SK-N-SH treated with all-trans-retinoic acid at 6 μM for 48 hours (cell line): ENCODE results near the gene FGGY.

Source experiments
- ATAC-seq: fragments of 200-7000 bp; cut with Tn5 transposase; 3 replicates; pipeline ENCODE4 v1.9.1; 2020; ENCODE audit warnings: mild to moderate bottlenecking, moderate library complexity
- ARNTL ChIP-seq: fragments of 450-650 bp; formaldehyde crosslinking; IDR thresholded peaks from 2 replicates; pipeline ENCODE4 v1.5.0; 2020; ENCODE audit warnings: low read depth, mild to moderate bottlenecking, moderate library complexity, borderline replicate concordance
- BACH2 ChIP-seq: fragments of 250-450 bp; sonication (Bioruptor Pico); IDR thresholded peaks from 2 replicates; pipeline ENCODE4 v1.9.0; 2021; ENCODE audit warnings: mild to moderate bottlenecking, borderline replicate concordance
- CSDC2 ChIP-seq: fragments of 250-450 bp; sonication (Bioruptor Pico); IDR thresholded peaks from 2 replicates; pipeline ENCODE4 v1.5.0; 2020; ENCODE audit warnings: mild to moderate bottlenecking, moderate library complexity
- ESRRG ChIP-seq: fragments of 250-450 bp; sonication (Bioruptor Pico); IDR thresholded peaks from 2 replicates; pipeline ENCODE4 v1.6.1; 2021; ENCODE audit warnings: mild to moderate bottlenecking
- ISL1 ChIP-seq: fragments of 250-450 bp; sonication (Bioruptor Pico); IDR thresholded peaks from 2 replicates; pipeline ENCODE4 v2.1.2; 2022; ENCODE audit warnings: mild to moderate bottlenecking, moderate library complexity
- OSR1 ChIP-seq: fragments of 250-450 bp; sonication (Bioruptor Pico); IDR thresholded peaks from 2 replicates; pipeline ENCODE4 v1.8.0; 2022; ENCODE audit warnings: moderate library complexity, mild to moderate bottlenecking, inconsistent platforms
- RARB ChIP-seq: fragments of 250-450 bp; sonication (Bioruptor Pico); IDR thresholded peaks from 2 replicates; pipeline ENCODE4 v1.8.0; 2021; ENCODE audit warnings: mild to moderate bottlenecking, moderate library complexity
- SNAI2 ChIP-seq: fragments of 250-450 bp; sonication (Bioruptor Pico); IDR thresholded peaks from 2 replicates; pipeline ENCODE4 v1.5.0; 2020; ENCODE audit warnings: mild to moderate bottlenecking, moderate library complexity
- TOX ChIP-seq: fragments of 250-450 bp; sonication (Bioruptor Pico); IDR thresholded peaks from 2 replicates; pipeline ENCODE4 v1.8.0; 2021; ENCODE audit warnings: mild to moderate bottlenecking, moderate library complexity, borderline replicate concordance
- ZFP3 ChIP-seq: fragments of 250-450 bp; sonication (Bioruptor Pico); IDR thresholded peaks from 2 replicates; pipeline ENCODE4 v1.5.0; 2020; ENCODE audit warnings: mild to moderate bottlenecking, moderate library complexity
- ZFP30 ChIP-seq: fragments of 450-650 bp; formaldehyde crosslinking; IDR thresholded peaks from 2 replicates; pipeline ENCODE4 v1.5.0; 2022; ENCODE audit warnings: mild to moderate bottlenecking, moderate library complexity
- ZNF70 ChIP-seq: fragments of 450-650 bp; formaldehyde crosslinking; IDR thresholded peaks from 2 replicates; pipeline ENCODE4 v1.5.0; 2020; ENCODE audit warnings: mild to moderate bottlenecking, moderate library complexity
- ZNF8 ChIP-seq: fragments of 450-650 bp; formaldehyde crosslinking; IDR thresholded peaks from 2 replicates; pipeline ENCODE4 v1.5.0; 2020; ENCODE audit warnings: mild to moderate bottlenecking, moderate library complexity
- TF ChIP-seq, protein P1 (sequence below): fragments of 250-450 bp; sonication (Bioruptor Pico); IDR thresholded peaks from 2 replicates; pipeline ENCODE4 v1.5.1; 2020; ENCODE audit warnings: low read depth, mild to moderate bottlenecking, moderate library complexity
- TF ChIP-seq, protein P2 (sequence below): fragments of 250-450 bp; sonication (Bioruptor Pico); IDR thresholded peaks from 2 replicates; pipeline ENCODE4 v1.5.1; 2021; ENCODE audit warnings: mild to moderate bottlenecking, moderate library complexity
- TF ChIP-seq, protein P3 (sequence below): fragments of 250-450 bp; sonication (Bioruptor Pico); IDR thresholded peaks from 2 replicates; pipeline ENCODE4 v1.8.0; 2021; ENCODE audit warnings: low read depth, mild to moderate bottlenecking, moderate library complexity, borderline replicate concordance

The FGGY gene

DNA sequence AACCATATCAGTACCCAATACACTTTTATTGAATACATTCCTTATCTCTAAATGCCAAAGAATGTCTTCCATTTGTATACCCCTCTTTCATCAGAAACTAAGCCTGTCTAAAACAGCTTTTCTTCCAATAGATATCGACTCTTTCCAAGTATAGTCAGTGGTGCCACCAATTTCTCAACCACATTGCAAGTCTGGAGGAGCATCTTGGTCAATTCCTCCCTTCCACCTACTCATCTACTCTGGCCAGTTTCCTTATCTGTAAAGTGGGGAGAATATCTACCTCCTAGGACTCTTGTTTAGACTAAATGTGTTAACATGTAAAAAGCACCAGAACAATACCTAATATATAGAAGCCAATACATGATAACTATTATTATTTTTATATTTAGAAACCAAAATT, 28.5 kb upstream of the FGGY start (continued):
- TF ChIP-seq, protein P1, sequence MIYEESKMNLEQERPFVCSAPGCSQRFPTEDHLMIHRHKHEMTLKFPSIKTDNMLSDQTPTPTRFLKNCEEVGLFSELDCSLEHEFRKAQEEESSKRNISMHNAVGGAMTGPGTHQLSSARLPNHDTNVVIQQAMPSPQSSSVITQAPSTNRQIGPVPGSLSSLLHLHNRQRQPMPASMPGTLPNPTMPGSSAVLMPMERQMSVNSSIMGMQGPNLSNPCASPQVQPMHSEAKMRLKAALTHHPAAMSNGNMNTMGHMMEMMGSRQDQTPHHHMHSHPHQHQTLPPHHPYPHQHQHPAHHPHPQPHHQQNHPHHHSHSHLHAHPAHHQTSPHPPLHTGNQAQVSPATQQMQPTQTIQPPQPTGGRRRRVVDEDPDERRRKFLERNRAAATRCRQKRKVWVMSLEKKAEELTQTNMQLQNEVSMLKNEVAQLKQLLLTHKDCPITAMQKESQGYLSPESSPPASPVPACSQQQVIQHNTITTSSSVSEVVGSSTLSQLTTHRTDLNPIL (CRISPR knock-in tag), result no peak
- no peak for TF ChIP-seq ARNTL
- TF ChIP-seq SNAI2 (CRISPR knock-in tag), result no peak
- no peak for TF ChIP-seq BACH2 (CRISPR knock-in tag)
- TF ChIP-seq OSR1 (CRISPR knock-in tag), result no peak

DNA sequence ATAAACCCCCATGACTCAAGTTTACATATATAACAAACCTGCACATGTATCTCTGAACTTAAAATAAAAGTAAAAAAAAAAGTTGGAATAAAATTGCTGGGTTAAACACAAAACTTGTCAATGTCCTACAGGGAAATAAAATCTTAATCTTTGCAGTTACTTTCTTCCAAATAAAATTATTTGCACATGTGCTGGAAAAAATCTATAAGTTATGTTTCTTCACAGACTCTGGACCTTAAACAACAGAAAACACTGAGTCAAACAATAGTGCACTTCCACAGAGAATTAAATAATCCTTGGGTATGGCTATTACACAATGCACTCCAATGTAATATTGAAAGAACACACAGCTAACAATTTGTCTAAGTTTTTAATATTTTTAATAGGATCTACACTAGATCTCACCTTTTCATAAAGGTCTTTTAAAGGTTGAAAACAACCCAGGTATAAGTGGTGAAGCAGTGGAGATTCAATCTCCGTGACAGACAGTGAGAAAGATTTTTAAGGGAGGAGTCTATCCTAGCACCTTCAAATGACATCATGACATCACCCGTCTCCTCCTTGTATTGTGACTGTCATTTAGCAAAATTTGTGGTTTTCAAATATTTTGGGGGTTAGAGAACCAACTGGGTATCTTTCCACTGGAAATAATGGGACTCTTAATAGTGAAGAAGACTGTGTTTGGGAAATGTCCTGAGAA, 25.2 kb upstream of the FGGY start:
- TF ChIP-seq BACH2 (CRISPR knock-in tag) (no peak), SNAI2 (CRISPR knock-in tag) (no peak), TOX (CRISPR knock-in tag) (no peak), ZNF70 (CRISPR knock-in tag) (no peak), ESRRG (CRISPR knock-in tag) (no peak), OSR1 (CRISPR knock-in tag) (no peak), ARNTL (no peak), RARB (CRISPR knock-in tag) (no peak), CSDC2 (CRISPR knock-in tag) (no peak)
- TF ChIP-seq, protein P2, sequence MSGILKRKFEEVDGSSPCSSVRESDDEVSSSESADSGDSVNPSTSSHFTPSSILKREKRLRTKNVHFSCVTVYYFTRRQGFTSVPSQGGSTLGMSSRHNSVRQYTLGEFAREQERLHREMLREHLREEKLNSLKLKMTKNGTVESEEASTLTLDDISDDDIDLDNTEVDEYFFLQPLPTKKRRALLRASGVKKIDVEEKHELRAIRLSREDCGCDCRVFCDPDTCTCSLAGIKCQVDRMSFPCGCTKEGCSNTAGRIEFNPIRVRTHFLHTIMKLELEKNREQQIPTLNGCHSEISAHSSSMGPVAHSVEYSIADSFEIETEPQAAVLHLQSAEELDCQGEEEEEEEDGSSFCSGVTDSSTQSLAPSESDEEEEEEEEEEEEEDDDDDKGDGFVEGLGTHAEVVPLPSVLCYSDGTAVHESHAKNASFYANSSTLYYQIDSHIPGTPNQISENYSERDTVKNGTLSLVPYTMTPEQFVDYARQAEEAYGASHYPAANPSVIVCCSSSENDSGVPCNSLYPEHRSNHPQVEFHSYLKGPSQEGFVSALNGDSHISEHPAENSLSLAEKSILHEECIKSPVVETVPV (CRISPR knock-in tag), result no peak
- TF ChIP-seq, protein P3, sequence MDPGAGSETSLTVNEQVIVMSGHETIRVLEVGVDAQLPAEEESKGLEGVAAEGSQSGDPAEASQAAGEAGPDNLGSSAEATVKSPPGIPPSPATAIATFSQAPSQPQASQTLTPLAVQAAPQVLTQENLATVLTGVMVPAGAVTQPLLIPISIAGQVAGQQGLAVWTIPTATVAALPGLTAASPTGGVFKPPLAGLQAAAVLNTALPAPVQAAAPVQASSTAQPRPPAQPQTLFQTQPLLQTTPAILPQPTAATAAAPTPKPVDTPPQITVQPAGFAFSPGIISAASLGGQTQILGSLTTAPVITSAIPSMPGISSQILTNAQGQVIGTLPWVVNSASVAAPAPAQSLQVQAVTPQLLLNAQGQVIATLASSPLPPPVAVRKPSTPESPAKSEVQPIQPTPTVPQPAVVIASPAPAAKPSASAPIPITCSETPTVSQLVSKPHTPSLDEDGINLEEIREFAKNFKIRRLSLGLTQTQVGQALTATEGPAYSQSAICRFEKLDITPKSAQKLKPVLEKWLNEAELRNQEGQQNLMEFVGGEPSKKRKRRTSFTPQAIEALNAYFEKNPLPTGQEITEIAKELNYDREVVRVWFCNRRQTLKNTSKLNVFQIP (CRISPR knock-in tag), result no peak
- TF ChIP-seq, protein P1 (CRISPR knock-in tag), result no peak
- no peak for ATAC-seq

DNA sequence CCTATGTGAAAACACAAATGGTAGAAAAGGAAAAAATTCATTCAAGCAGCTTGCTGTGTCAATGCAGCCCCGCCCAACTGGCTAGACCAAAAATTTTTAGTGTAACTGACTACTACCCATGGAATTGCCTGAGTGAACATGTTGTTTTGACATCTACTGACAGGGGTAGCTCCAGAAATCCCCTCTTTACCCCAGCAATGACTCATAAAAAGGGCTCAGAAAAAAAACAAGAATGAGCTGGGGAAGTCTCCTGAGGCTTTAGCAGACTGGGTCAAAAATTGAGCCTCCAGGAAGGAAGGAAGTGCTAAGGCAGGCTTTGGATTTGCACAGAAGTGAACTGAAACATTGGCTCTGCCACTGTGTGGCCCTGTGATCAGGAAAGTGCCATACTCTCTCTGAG, 24.4 kb upstream of the FGGY start:
- no peak for TF ChIP-seq ZFP30 (CRISPR knock-in tag)
- no peak for TF ChIP-seq ISL1 (CRISPR knock-in tag)
- ATAC-seq, result no peak

DNA sequence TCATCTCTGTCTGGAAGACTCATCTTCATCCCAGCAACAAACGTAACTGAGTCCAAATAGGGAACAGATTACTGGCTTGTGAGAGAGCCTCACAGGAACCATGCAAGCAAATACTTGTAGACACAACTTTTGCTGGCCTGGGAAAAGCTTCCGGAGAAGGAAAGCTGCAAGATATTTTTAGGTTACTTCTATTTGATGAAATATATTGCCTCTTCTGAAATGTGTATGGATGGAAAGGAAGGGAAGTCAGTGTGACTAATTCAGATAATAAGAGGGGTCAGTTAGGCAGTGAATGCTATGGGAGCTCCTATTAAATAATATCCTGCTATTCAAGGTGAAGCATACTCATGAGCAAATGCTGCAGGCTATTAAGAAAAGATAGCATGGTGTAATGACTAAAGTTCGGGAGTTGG, 20.4 kb upstream of the FGGY start:
- no peak for ATAC-seq
- TF ChIP-seq ZNF8 (CRISPR knock-in tag) (no peak), ZFP3 (CRISPR knock-in tag) (no peak)

DNA sequence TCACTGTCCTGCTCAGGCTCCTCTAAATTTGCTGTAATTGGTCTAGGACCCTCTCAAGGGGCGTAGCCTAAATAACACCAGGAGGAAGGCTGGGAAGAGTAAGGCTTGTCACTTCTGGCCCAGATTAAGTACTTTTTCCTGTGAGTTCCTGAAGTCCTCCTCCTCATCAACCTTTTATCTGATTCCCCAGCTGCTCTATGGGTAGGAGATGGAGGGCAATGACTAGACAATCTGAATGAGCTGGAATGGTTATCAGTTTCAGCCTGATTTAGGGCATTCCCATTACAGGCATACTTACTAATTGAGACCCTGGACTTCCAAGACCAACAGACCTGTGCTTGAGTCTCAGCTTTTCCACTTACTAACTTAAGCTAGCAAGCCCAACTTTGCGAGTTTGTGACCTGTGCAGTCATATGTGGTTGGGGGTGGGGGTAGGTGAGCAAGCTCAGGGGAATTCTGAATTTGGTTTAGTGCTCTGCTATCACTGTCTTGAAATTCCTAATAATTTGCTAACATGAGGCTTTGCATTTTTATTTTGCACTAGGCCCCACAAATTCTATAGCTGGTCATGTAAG, 18.0 kb upstream of the FGGY start:
- no peak for ATAC-seq
- no peak for TF ChIP-seq RARB (CRISPR knock-in tag)
- TF ChIP-seq ZNF8 (CRISPR knock-in tag), result no peak
- TF ChIP-seq, protein P3 (CRISPR knock-in tag), result no peak
- TF ChIP-seq TOX (CRISPR knock-in tag), result no peak
- TF ChIP-seq BACH2 (CRISPR knock-in tag), result no peak
- TF ChIP-seq ESRRG (CRISPR knock-in tag), result no peak
